Cardiac muscle cell (in vitro differentiated cells and primary cell): ENCODE data around the gene ALDH1L1. TPM values are rescaled to one million over a fixed set of nuclear protein-coding genes. Genes with fewer than 3 reads are reported as not detected.
"Not testable (repeated sequence)": the region's sequence is repeated elsewhere in the genome, so short reads cannot be mapped to it uniquely, and the experiment has no call there.

Source experiments
- DNase-seq, 2 donors: peaks; one replicate each; pipeline versions ENCODE4 v3.0.0 to v3.0.0-alpha.2; 2010 to 2017; ENCODE audit warnings: low read depth in 1 of 2, low spot score in 1 of 2
- H3K27ac ChIP-seq: fragments of 200-600 bp; sonication (generic); 2 replicates; pipeline ENCODE4 v1.5.1; 2016
- H3K27me3 ChIP-seq: fragments of 200-600 bp; sonication (generic); 2 replicates; pipeline ENCODE4 v1.6.0; 2016; ENCODE audit warnings: control low read depth
- H3K36me3 ChIP-seq: fragments of 200-600 bp; sonication (generic); 2 replicates; pipeline ENCODE4 v1.5.1; 2016; ENCODE audit warnings: control low read depth
- H3K4me1 ChIP-seq: fragments of 200-600 bp; sonication (generic); 2 replicates; pipeline ENCODE4 v1.8.1; 2017; ENCODE audit warnings: low read depth, mild to moderate bottlenecking, mixed run types
- H3K4me3 ChIP-seq: fragments of 200-600 bp; sonication (generic); 2 replicates; pipeline ENCODE4 v1.5.1; 2016; ENCODE audit warnings: mild to moderate bottlenecking
- H3K9me3 ChIP-seq: fragments of 200-600 bp; sonication (generic); 2 replicates; pipeline ENCODE4 v1.5.1; 2017; ENCODE audit warnings: low read depth, mild to moderate bottlenecking, control low read depth
- polyA plus RNA-seq: library from polyadenylated mRNA; unstranded; fragments of >200 nt; fragmentation: Nextera tagmentation; extraction: Ambion mirVana; gene quantifications from 2 replicates; pipeline ENCODE4 v1.2.1, GENCODE V29; 2016
- total RNA-seq: library from RNA; depleted of rRNA; stranded (reverse); fragments of >200 nt; gene quantifications from 2 replicates; pipeline ENCODE4 v1.2.3, GENCODE V29; 2016
- TF ChIP-seq, protein P1 (sequence below): IDR thresholded peaks from 2 replicates; pipeline ENCODE4 v1.5.1; 2012; ENCODE audit warnings: low read depth, mild to moderate bottlenecking, low read length

ALDH1L1 gene
- total and polyA plus RNA-seq, 2 experiments from 2014 or later: 0.98 to 2.6 TPM

GRCh38 chr3:126076140-126076539, 104.2 kb downstream of the ALDH1L1 start:
- no peak for DNase-seq
- Histone ChIP-seq H3K27ac (no peak overlapping the region), H3K36me3 (no peaks in the 10 kb centered on the region), H3K27me3 (no peaks in the 10 kb centered on the region), H3K4me3 (no peak overlapping the region), H3K9me3 (no peaks in the 10 kb centered on the region), H3K4me1 (no peaks in the 10 kb centered on the region)
- TF ChIP-seq, protein P1, sequence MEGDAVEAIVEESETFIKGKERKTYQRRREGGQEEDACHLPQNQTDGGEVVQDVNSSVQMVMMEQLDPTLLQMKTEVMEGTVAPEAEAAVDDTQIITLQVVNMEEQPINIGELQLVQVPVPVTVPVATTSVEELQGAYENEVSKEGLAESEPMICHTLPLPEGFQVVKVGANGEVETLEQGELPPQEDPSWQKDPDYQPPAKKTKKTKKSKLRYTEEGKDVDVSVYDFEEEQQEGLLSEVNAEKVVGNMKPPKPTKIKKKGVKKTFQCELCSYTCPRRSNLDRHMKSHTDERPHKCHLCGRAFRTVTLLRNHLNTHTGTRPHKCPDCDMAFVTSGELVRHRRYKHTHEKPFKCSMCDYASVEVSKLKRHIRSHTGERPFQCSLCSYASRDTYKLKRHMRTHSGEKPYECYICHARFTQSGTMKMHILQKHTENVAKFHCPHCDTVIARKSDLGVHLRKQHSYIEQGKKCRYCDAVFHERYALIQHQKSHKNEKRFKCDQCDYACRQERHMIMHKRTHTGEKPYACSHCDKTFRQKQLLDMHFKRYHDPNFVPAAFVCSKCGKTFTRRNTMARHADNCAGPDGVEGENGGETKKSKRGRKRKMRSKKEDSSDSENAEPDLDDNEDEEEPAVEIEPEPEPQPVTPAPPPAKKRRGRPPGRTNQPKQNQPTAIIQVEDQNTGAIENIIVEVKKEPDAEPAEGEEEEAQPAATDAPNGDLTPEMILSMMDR: no peak

DNA sequence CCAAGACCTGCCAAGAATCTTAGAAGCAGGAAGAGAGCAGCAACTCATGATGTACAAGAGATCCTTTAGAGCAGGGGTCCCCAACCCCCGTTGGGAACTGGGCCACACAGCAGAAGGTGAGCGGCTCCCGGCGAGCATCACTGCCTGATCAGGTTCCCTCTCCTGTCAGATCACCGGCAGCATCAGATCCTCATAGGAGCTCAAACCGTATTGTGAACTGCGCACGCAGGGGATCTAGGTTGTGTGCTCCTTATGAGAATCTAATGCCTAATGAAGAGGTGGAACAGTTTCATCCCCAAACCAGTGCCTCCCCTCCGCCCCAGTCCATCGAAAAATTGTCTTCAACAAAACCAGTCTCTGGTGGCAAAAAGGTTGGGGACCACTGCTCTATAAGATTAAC, 110.2 kb downstream of the ALDH1L1 start:
- no peak overlapping the region for H3K27ac ChIP-seq
- no peak overlapping the region for H3K4me3 ChIP-seq
- H3K4me1 ChIP-seq: no peaks in the 10 kb centered on the region
- H3K9me3 ChIP-seq: no peaks in the 10 kb centered on the region
- TF ChIP-seq, protein P1: no peak
- H3K36me3 ChIP-seq: no peaks in the 10 kb centered on the region
- DNase-seq: no peak
- no peaks in the 10 kb centered on the region for H3K27me3 ChIP-seq

GRCh38 chr3:126067959-126068358, 112.4 kb downstream of the ALDH1L1 start:
- no peaks in the 10 kb centered on the region for H3K9me3 ChIP-seq
- no peaks in the 10 kb centered on the region for H3K27me3 ChIP-seq
- H3K4me3 ChIP-seq: no peak overlapping the region
- DNase-seq: no peak
- H3K36me3 ChIP-seq: no peaks in the 10 kb centered on the region
- H3K4me1 ChIP-seq: no peaks in the 10 kb centered on the region
- TF ChIP-seq, protein P1: no peak
- no peak overlapping the region for H3K27ac ChIP-seq

DNA sequence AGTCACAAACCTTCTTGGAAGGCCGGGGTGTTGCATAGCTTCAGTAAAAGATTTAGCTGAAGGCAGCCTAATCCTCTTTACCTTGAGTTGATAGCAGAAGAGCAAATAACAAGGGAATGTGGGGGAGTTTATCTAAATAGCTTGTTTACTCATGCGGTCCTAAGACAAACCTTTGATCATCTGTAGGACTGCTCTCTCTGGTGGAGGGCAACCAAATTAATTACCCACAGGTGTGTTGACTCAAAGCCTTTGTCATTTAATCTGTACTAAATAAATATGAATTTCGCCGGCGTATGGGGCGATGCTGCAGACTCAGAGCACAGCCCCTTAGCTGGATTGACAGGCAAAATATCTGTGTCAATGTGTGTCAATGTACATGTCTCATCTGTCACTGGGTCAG, 113.7 kb downstream of the ALDH1L1 start:
- H3K4me3 ChIP-seq, H3K9me3 ChIP-seq, H3K4me1 ChIP-seq, H3K27me3 ChIP-seq, DNase-seq, H3K27ac ChIP-seq, H3K36me3 ChIP-seq: not testable (repeated sequence)

GRCh38 chr3:126065876-126066275, 114.5 kb downstream of the ALDH1L1 start:
- Histone ChIP-seq H3K4me3 (no peak overlapping the region), H3K4me1 (peaks cover 2% of the 10 kb centered on the region), H3K27me3 (no peaks in the 10 kb centered on the region), H3K27ac (no peak overlapping the region), H3K9me3 (no peaks in the 10 kb centered on the region), H3K36me3 (no peaks in the 10 kb centered on the region)
- TF ChIP-seq, protein P1: no peak
- DNase-seq: no peak

DNA sequence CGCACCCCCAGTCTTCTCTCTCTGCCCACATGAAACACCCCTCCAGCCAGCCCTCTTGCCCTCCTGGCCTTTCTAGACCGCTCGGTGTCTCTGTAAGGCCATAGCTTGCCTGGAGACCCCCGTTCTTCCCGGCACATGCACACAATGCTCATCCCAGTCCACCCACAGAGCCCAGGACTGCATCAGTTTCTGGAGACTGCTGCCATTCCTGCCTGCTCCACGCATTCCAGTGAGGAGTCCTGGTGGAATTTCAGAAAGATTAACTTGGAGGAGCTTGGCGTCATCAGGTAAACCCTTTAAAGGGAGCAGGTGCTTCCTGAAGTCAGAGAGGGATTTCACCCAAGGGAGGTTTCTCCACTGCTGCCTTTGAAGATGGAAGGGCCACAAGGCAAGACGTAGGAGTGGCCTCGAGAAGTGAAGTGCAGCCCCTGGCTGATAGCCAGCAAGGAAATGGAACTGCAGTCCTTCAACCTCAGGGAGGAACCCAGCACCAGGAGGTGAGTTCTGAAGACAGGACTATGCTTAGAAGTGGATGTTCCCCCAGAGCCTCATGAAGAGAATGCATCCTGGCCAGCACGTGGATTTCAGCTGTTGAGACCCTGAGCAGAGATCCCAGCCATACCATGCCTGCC, 115.6 kb downstream of the ALDH1L1 start:
- Histone ChIP-seq H3K4me1 (peaks cover 8% of the 10 kb centered on the region), H3K36me3 (no peaks in the 10 kb centered on the region), H3K9me3 (no peaks in the 10 kb centered on the region), H3K27me3 (no peaks in the 10 kb centered on the region), H3K4me3 (no peak overlapping the region), H3K27ac (no peak overlapping the region)
- TF ChIP-seq, protein P1: no peak
- DNase-seq: peak in 1 of 2 donors; percentile 13
